H54 (cell line): Measurements from ENCODE around the gene MAD1L1.
"Not testable (repeated sequence)": the region's sequence is repeated elsewhere in the genome, so short reads cannot be mapped to it uniquely, and the experiment has no call there.

Experiments
- DNase-seq: peaks from one replicate; pipeline ENCODE4 v3.0.0; 2011; ENCODE audit warnings: low spot score, mixed read lengths; ENCODE audit not compliant: insufficient read length
- FAIRE-seq: peaks from 3 replicates; lab custom pipeline; 2011; peaks lifted over from hg19 to GRCh38; lab: Jason Lieb, UNC
- POLR2A ChIP-seq: IDR thresholded peaks from 2 replicates; pipeline ENCODE4 v1.6.1; 2011; ENCODE audit warnings: low read depth, mild to moderate bottlenecking, low read length

Gene MAD1L1

DNA sequence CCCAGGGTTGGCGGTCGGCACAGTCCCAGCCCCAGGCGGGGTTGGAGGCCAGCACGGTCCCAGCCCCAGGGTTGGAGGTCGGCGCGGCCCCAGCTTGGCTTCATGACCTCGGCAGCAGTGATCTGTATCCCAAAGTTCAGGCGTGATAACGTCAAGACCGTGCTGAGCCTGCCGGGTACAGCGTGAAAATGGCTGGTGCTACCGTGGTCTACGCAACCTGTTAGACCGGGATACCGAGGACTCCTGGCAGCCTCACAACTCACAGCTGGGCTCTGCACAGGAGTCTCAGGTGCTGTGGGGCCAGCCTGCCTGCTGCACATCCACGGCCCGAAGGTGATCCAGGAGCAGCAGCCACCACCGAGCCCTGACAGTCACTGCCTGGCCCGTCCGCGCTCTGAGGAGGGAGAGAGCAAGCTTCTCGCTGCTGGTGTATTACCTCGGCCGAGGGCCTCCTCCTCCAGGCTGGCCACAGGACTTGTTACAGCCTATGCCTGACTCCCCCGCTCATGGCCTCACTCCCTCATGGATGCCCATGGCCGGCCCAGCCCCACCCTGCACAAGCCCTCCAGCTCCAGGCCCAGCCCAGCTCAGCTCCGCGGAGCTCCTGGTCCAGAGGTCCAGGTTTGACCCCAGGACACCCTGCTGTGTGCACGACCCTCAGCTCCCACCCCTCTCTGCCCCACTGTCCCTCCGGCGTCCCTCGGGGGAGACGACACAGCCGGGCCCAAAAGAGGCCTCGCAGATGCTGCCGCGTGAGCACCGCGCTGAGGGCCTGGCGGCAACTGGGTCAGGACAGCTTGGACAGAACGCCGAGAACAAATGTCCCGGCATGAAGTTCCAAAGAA, 406.6 kb downstream of the MAD1L1 start:
- FAIRE-seq (no peak), DNase-seq (no peak)

DNA sequence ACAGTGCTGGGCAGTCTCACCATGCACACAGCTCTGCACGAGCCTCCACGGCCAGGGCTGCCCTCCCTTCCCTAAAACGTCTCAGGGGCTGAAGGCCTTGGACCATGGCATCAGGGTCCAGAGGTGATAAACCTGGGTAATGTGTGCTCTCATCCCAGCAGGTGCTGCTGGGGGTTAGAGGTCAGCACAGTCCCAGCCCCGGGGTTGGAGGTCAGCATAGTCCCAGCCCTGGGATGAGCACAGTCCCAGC, 407.2 kb downstream of the MAD1L1 start:
- not testable (repeated sequence) for FAIRE-seq, DNase-seq

More for the DNA sequence above, 406.6 kb downstream of the MAD1L1 start:
- no peak for TF ChIP-seq POLR2A

DNA sequence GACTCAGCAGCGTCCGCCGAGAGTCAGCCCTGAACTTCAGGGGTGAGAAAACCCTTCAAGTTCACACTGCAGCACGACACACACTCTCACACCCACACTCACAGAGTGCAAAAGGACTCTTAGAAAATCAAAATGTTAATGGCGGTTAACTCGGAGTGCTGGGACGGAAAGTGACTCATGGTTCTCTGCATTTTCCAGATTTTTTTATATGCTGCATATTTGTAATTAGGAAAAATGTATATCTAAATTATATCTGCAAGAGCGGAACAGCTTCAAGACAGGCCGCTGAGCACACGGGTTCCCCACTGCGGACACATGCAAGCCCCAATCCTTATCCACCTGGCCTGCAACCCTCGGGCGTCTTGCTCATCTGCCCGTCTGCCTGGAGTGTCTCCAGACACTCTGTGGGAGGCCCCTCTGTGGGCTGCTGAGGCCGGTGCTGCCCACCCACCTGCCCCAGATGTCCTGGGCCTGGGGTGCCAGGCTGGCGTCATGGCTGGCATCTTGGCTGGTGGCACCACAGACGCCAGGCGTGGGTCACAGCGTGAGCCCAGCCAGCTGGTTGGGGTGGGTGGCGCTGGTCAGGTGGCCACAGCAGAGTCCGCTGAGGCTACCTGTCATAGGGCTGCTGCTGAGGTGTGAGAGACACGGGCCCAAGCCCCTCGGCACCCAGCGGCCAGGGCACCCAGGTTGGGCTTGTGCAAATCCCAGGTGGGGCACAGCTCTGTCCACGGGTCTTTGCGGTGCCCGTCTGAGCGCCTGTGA, 407.7 kb downstream of the MAD1L1 start:
- FAIRE-seq, DNase-seq: not testable (repeated sequence)

DNA sequence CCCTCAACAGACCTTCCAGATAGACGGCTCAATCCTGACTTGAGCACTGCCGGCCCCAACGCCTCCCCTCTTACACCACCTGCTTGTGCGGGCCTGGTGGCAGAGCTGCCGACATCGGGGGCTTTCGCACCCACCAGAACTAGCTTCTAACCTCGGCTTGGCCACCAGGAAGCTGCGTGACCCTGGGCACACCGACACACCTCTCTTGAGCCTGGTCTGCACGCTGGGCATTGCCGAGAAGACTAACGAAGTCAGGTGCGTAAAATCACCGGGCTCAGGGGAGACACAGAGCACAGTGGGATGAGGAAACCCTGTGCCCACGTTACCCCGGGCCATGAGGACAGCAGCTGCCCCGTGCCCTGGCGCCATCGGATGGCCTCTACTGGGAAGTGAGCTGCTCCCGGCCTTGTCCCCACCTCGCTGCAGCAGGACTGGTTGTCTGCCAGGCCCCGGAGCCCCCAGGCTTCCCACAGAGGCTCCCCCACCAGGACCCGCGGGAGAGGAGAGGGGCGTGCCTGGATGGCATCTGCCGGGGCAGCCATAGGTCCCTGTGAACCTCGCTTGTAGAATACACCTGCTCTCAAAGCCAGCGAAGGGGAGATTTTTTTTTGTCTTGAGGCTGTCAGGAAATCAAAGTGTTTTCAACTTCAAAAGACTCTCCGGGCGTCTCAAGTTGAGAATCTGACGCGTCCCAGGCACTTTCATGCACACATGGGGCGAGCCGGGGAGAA, 408.4 kb downstream of the MAD1L1 start:
- DNase-seq, FAIRE-seq: not testable (repeated sequence)

DNA sequence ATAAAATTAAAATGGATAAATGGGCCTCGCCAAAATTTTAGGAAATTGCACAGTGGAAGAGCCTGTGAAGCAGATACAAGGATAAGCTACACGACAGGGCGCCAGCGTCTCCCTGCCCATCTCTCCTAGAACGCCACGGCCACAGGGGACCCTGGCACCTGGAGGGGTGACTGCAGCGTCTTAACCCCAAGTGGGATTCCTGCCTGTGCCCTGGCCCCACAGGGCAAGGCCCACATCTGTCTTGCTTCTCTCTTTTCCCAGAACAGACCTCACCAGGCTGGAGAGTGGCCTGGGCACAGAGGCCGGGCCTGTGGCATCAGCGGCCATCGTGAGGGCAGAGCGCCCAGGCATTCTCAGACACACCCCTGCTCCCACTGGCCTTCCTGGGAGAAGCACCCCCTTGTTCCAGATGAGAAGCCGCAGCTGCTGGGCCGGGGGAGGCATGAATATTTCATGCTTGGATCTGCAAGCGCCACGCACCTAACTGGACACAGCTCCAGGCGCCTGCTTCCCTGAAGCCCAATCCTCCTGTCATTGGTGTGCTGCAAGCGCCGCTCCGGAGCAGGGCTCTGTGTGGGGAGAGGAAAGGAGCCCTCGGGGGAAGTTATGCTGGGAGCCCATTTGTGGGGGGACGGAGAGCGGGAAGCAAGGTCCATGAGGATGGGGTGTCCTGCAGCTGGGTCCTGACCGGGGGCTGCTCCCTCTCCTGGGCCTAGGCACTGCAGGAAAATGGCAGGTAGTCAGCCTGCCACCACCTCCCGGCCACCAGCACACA, 409.2 kb downstream of the MAD1L1 start:
- no peak for DNase-seq
- FAIRE-seq, result no peak
- TF ChIP-seq POLR2A, result no peak

DNA sequence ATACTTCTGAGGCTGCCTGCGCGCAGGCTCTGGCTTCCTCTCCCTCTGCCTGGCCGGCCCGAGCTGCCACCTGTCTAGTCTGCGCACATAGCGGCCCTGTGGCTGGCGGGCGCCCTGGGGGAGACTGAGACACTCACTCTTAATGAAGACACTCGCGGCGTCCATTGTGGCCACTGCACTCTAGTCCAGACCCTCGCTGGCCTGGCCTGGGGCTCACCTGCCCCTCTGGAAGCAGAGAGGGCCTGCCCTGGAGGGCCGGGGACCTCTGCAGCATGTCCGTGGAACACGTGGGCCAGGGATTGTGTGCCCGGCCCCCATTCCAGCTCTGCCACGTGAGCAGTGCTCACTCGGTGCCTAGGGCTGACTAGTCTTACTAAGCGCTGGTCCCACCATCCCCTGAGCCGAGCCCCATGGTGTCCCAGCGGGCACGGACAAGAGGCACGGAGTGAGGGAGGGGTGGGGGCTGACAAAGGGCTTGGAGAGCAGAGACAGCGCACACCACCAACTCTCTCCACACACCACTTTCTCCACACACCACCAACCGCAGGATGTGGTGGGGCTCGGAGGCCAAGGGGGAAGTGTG, 413.4 kb downstream of the MAD1L1 start:
- no peak for FAIRE-seq
- no peak for DNase-seq
- no peak for TF ChIP-seq POLR2A

DNA sequence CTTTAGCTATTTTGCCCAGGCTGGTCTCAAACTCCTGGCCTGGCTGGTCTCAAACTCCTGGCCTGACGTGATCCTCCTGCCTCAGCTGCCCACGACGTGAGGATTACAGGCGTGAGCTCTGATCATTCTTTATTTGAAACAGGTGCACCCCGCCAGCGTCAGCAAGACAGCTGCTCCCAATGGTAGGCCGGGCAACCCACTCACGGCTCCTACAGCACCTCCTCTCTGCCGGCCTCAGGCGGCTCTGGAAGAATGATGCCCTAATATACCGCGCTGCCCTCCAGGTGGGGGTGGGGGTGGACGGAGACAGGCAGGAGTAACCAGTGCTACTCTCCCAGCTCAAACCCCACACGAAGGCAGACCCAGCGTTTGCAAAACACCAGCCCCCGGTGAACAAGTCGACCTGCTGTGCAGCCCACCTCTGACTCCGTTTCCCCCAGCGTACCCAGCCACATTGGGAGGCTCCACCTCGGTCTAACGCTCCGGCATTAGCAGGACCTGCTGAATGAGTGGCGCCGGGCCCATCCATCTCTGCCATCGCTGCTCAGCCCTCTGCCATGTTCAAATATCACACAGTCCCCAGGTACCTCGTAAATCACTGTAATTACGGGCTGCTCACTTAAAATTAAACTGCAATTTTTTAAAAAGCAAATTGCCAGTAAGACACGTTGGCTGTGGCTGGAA, 414.0 kb downstream of the MAD1L1 start:
- FAIRE-seq (no peak), DNase-seq (no peak)
- no peak for TF ChIP-seq POLR2A

DNA sequence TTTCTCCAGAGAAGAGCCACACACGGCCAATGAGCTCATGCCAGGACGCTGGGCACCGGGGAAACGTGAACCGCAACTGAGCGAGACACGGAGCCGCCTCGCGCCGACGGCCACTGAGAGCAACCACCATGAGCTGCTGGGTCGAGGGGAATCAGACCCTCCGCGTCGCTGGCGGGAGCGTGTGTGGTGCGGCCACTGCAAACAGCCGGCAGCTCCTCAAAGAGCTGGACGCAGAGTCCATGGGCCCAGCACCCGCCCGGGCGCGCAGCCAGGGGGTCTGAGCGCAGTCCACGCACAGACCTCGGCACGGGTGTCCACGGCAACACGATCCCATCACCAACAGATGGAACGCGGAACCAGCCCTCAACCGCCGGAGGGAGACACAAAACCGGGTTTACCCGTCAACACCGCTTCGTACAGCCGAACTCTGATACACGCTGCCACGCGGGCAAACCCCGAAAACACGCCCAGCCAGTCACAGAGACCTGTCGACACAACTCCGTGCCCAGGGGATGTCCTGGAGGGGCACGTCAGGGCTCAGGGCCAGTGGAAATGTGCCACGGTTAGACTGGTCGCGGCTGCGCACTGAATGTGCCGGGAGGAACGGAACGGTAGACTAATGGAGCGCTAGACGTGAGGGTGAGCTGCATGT, 415.6 kb downstream of the MAD1L1 start:
- DNase-seq (no peak), FAIRE-seq (no peak)
- no peak for TF ChIP-seq POLR2A

DNA sequence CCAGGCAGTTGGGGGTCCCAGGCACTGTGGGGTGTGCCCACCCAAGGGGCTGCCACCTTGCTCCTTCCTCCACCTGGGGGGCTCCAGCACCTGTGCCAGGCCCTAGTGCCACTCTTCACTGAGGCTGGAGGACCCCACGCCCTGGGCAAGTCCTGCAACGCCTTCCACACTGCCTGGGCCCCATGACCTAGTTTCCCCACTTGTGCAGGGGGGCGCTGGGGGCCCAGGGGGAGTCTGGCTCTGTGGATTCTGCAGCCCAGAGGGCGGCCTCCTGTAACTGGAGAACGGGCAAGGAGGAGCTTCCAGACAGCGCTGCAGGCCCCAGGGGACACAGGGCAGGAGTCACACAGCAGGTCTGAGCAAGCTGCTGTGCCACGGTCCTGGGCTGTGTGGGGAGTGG, 416.3 kb downstream of the MAD1L1 start:
- FAIRE-seq, result not testable (repeated sequence)

DNA sequence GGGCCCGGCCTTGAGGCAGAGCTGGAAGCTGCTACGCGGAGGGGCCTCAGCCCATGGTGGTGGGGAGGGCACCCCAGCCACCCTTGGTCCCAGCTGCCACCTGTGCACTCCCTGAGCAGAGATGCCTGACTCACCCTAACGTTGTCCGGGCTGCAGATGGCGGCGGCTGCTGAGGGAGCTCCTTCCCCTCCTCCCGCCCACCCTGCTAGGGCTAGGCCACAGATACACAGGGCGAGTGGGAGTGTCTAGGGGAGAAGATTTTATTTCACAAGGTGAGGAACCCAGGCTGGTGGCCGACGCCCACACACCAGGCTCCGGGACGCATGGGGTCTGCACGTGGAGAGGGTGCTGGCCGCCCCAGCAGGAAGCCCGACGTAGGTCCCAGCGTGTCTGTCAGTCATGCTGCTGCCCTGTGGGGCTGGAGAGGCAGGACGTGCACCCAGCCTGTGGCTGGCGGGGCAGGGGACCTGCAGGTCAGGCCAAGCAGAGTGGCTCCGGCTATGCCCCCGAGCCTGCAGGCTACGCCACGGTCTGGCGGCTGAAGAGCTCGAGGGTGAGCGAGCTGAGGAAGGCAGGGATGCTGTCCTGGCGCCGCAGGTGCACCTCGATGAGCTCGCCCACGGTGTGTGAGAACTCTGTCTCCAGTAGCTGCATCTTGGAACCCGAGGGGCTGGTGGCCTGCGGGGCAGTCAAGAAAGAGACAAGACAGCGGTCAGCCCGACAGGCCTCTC, 417.0 kb downstream of the MAD1L1 start:
- FAIRE-seq, DNase-seq: not testable (repeated sequence)

More for the DNA sequence above, 416.3 kb downstream of the MAD1L1 start:
- not testable (repeated sequence) for DNase-seq

DNA sequence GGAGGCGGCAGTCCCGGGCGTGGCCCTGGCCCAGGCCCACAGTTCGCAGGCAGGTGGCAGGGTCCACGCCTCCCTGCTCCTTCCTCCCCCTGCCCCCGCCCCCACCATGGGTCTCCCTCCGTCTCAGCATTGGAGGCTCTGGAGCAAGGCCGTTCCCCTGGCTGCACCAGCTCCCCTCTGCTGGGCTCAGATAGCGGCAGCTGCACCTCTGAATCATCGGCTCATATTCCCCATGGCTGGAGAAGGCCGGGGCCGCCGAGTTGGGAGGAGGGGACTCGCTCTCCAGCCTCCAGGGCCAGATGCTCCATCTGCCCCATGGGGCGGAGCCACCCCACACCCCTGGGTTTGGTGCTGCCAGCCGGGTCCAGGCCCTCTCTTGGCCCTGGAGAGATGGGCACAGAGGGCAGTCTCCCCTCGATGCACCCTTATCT, 417.7 kb downstream of the MAD1L1 start:
- no peak for FAIRE-seq
- DNase-seq, result peak; percentile 53
- no peak for TF ChIP-seq POLR2A
